Endothelial cell of umbilical vein (primary cell): ENCODE results near the gene ATP6V1G2.
"Not testable (repeated sequence)": the region's sequence is repeated elsewhere in the genome, so short reads cannot be mapped to it uniquely, and the experiment has no call there.

Experiments
- EZH2 ChIP-seq: IDR thresholded peaks from 2 replicates; pipeline ENCODE4 v1.6.1; 2012; ENCODE audit warnings: borderline replicate concordance, low read depth, mild to moderate bottlenecking, moderate library complexity, low read length, inconsistent platforms; ENCODE audit not compliant: severe bottlenecking
- FOS ChIP-seq: IDR thresholded peaks from 2 replicates; pipeline ENCODE4 v1.6.1; 2011; ENCODE audit warnings: mild to moderate bottlenecking, low read length, moderate library complexity, borderline replicate concordance; ENCODE audit not compliant: insufficient read depth
- GATA2 ChIP-seq: IDR thresholded peaks from 2 replicates; pipeline ENCODE4 v1.7.0; 2011; ENCODE audit warnings: low read depth, mild to moderate bottlenecking, moderate library complexity, mixed read lengths, low read length; ENCODE audit not compliant: insufficient read length, insufficient read depth
- JUN ChIP-seq: IDR thresholded peaks from 2 replicates; pipeline ENCODE4 v1.6.1; 2011; ENCODE audit warnings: borderline replicate concordance, low read depth; ENCODE audit not compliant: insufficient read length, insufficient read depth
- MYC ChIP-seq: IDR thresholded peaks from one replicate; pipeline ENCODE4 v1.6.1; 2011; ENCODE audit warnings: mild to moderate bottlenecking, low read depth, low read length
- POLR2A ChIP-seq: IDR thresholded peaks from 2 replicates; pipeline ENCODE4 v1.6.1; 2012; ENCODE audit warnings: low read depth, mild to moderate bottlenecking, control low read depth, low read length
- POLR2AphosphoS5 ChIP-seq: IDR thresholded peaks from 2 replicates; pipeline ENCODE4 v1.6.1; 2012; ENCODE audit warnings: low read depth, mild to moderate bottlenecking, control low read depth, low read length, moderate library complexity; ENCODE audit not compliant: insufficient read depth
- TF ChIP-seq, protein P1 (sequence below), 2 donors: IDR thresholded peaks; 1 replicate in 1 of 2; 2 replicates in 1 of 2; pipeline ENCODE4 v1.5.1; 2011; ENCODE audit warnings: low read length in 2 of 2, mild to moderate bottlenecking in 2 of 2, moderate library complexity in 2 of 2, control low read depth in 1 of 2, inconsistent platforms in 1 of 2, low read depth in 1 of 2; ENCODE audit not compliant: insufficient read depth in 1 of 2; ENCODE audit errors: extremely low read depth in 1 of 2
- TF ChIP-seq, protein P2 (sequence below): IDR thresholded peaks from 2 replicates; pipeline ENCODE4 v1.6.1; 2011; ENCODE audit not compliant: insufficient read depth, insufficient read length

DNA sequence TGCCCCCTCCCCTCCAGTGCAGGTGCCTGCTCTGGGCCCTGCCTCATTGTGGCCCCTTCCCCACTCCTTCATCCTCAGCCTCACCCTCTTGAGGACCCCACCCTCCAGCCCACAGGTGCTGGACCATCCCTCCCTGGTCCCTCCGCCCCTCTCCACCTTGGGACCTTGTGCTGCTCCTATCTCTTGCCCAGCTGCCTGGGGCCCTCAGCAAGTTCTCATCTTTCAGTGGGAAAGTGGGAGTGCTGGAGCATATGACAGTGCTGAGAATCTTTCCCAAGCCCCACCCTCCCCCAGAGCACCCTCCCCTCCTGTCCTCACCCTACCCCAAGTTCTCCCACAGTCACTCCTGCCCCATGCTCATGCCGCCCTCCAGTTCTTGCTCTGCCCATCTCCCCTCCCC lies 46.8 kb downstream of the ATP6V1G2 start:
- TF ChIP-seq, protein P1, sequence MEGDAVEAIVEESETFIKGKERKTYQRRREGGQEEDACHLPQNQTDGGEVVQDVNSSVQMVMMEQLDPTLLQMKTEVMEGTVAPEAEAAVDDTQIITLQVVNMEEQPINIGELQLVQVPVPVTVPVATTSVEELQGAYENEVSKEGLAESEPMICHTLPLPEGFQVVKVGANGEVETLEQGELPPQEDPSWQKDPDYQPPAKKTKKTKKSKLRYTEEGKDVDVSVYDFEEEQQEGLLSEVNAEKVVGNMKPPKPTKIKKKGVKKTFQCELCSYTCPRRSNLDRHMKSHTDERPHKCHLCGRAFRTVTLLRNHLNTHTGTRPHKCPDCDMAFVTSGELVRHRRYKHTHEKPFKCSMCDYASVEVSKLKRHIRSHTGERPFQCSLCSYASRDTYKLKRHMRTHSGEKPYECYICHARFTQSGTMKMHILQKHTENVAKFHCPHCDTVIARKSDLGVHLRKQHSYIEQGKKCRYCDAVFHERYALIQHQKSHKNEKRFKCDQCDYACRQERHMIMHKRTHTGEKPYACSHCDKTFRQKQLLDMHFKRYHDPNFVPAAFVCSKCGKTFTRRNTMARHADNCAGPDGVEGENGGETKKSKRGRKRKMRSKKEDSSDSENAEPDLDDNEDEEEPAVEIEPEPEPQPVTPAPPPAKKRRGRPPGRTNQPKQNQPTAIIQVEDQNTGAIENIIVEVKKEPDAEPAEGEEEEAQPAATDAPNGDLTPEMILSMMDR (IDR thresholded peaks at IDR 0.05; ENCODE audit: extremely low read depth in 1 of 2, insufficient read depth in 1 of 2, low read depth in 1 of 2, low read length in 2 of 2), result not testable (repeated sequence)
- not testable (repeated sequence) for TF ChIP-seq POLR2A, MYC, EZH2, POLR2AphosphoS5, GATA2, JUN, FOS
- TF ChIP-seq, protein P2, sequence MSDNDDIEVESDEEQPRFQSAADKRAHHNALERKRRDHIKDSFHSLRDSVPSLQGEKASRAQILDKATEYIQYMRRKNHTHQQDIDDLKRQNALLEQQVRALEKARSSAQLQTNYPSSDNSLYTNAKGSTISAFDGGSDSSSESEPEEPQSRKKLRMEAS, result not testable (repeated sequence)
